H1 (cell line): Measurements from ENCODE around the gene HM13. TPM values are rescaled to one million over a fixed set of nuclear protein-coding genes. Genes with fewer than 3 reads are reported as not detected.

Experiments used
- RAD21 ChIP-seq, 2 experiments: IDR thresholded peaks in 1 of 2; conservative IDR thresholded peaks in 1 of 2; 2 replicates each; pipeline ENCODE4 v1.6.1; 2011; ENCODE audit warnings: low read depth in 2 of 2, low read length in 2 of 2, improper control_type of control experiment in 1 of 2, inconsistent platforms in 1 of 2, mild to moderate bottlenecking in 1 of 2, moderate library complexity in 1 of 2
- polyA plus RNA-seq, 7 experiments: library from polyadenylated mRNA; depleted of rRNA in 3 of 7; stranded (reverse) in 5 of 7; unstranded in 2 of 7; fragments of >200 nt in 5 of 7; fragments of 200-250 nt in 2 of 7; gene quantifications; 1 replicate in 5 of 7; 2 replicates in 1 of 7; 4 replicates in 1 of 7; pipeline versions ENCODE4 v1.2.1 to v1.2.3, GENCODE V29; 2011 to 2013; ENCODE audit warnings: missing spikeins in 2 of 7, mixed read lengths in 2 of 7
- total RNA-seq: library from RNA; stranded (reverse); fragmentation: NEBNext Ultra II Directional; extraction: Animal tissue kit (Norgen Biotek cat#: 25700); gene quantifications from 2 replicates; pipeline ENCODE4 v1.2.1, GENCODE V29; 2021

The HM13 gene
- total and polyA plus RNA-seq, 2 of the 8 experiments (the other 6 are each of a cell fraction or from before 2014, with no cell fraction given), result 118 to 183 TPM

DNA sequence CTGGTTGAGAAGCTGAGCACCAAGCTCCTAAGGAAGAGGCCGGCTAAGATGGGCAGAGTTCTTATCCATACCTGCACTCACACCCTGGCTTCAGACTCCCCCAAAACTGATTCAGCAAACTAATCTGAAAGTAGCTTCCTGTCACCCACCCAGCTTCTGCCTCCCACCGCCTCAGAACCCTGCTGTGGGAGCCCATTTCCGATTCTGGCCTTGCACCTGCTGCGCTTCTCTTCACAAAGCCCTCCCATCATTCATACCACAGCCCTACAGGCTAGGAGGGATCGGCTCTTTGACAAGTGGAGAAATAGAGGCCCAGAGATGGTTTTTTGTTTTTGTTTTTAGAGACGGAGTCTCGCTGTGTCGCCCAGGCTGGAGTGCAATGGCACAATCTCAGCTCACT is 28.7 kb downstream of the HM13 start (continued):
- TF ChIP-seq RAD21 (IDR thresholded peaks at IDR 0.05 in 1 of 2, conservative IDR thresholded peaks at IDR 0.05 in 1 of 2; ENCODE audit: low read depth in 2 of 2, low read length in 2 of 2), result no peak
